Head of caudate nucleus (tissue), 42 donors: ENCODE results near the gene PHLPP1.

ENCODE experiments used
- DNase-seq, 42 donors: peaks; one replicate each; pipeline versions ENCODE4 v3.0.0 to v3.0.0-alpha.2; 2020 to 2021; ENCODE audit warnings: mixed read lengths in 7 of 42
- intact Hi-C: fragments of 100-400 bp; cut with DNase I; formaldehyde crosslinking; loops from one replicate; pipeline ENCODE4 v1.15.0; 2022

The PHLPP1 gene

GRCh38 chr18:63000839-63001238 is 285.5 kb downstream of the PHLPP1 start:
- intact Hi-C loops: no loop called here

GRCh38 chr18:63001861-63002260 is 286.5 kb downstream of the PHLPP1 start:
- DNase-seq: no peak
- intact Hi-C loops: no loop called here

More at GRCh38 chr18:63000839-63001238, 285.5 kb downstream of the PHLPP1 start:
- no peak for DNase-seq

- intact Hi-C loops: no loop called here
- DNase-seq: no peak
Observed at GRCh38 chr18:63002305-63002704, 287.0 kb downstream of the PHLPP1 start.

GRCh38 chr18:63002803-63003445 is 287.6 kb downstream of the PHLPP1 start:
- intact Hi-C loops: no loop called here
- DNase-seq: no peak

- intact Hi-C loops: no loop called here
- no peak for DNase-seq
Observed at GRCh38 chr18:63003899-63004298, 288.6 kb downstream of the PHLPP1 start.

GRCh38 chr18:63004466-63005089 is 289.2 kb downstream of the PHLPP1 start:
- intact Hi-C loops: no loop called here
- no peak for DNase-seq

GRCh38 chr18:63005306-63005705 is 290.0 kb downstream of the PHLPP1 start:
- no peak for DNase-seq
- intact Hi-C loops: no loop called here

- no peak for DNase-seq
- intact Hi-C loops: no loop called here
Observed at GRCh38 chr18:63007231-63007630, 291.9 kb downstream of the PHLPP1 start.

GRCh38 chr18:63016270-63016669 is 300.9 kb downstream of the PHLPP1 start:
- intact Hi-C loops: loop anchor here (5.0 kb wide), 1 partner anchor 306 kb away; no protein-coding TSS in a partner anchor
- peak in 39 of 42 donors; percentile 31 to 87 (median 64) for DNase-seq

GRCh38 chr18:63017076-63017475 is 301.7 kb downstream of the PHLPP1 start:
- intact Hi-C loops: loop anchor here (5.0 kb wide), 1 partner anchor 305 kb away; no protein-coding TSS in a partner anchor
- DNase-seq: no peak

- DNase-seq: no peak
- intact Hi-C loops: loop anchor here (5.0 kb wide), 1 partner anchor 304 kb away; no protein-coding TSS in a partner anchor
Observed at GRCh38 chr18:63017977-63018376, 302.6 kb downstream of the PHLPP1 start.

- intact Hi-C loops: no loop called here
- no peak for DNase-seq
Observed at GRCh38 chr18:63022429-63023022, 307.2 kb downstream of the PHLPP1 start.

GRCh38 chr18:63025251-63026090 is 310.1 kb downstream of the PHLPP1 start:
- peak in 6 of 42 donors; percentile 11 to 61 (median 24) for DNase-seq

GRCh38 chr18:63028380-63028779 is 313.0 kb downstream of the PHLPP1 start:
- intact Hi-C loops: no loop called here
- DNase-seq: no peak

More at GRCh38 chr18:63025251-63026090, 310.1 kb downstream of the PHLPP1 start:
- intact Hi-C loops: no loop called here
